Measurements from ENCODE around the gene TRMT13.

- TF ChIP-seq CTCF (IDR thresholded peaks at IDR 0.05), result no peak
- no peak for TF ChIP-seq POLR2A (IDR thresholded peaks at IDR 0.05)
- TF ChIP-seq EP300 (IDR thresholded peaks at IDR 0.05), result no peak
Observed at GRCh38 chr1:100151679-100152078, 18.7 kb downstream of the TRMT13 start.

Data from stomach (tissue), 4 donors.